GM12878 (cell line): ENCODE results near the gene BTBD10. TPM values are rescaled to one million over a fixed set of nuclear protein-coding genes. Genes with fewer than 3 reads are reported as not detected.
A peak's percentile ranks its signal among the peaks of the same experiment; 100 is the strongest.

Experiments
- ATAC-seq: fragments of 200-7000 bp; cut with Tn5 transposase; 3 replicates; pipeline ENCODE4 v1.9.1; 2020; ENCODE audit warnings: mild to moderate bottlenecking, moderate library complexity
- BruUV-seq: library from RNA; stranded (reverse); fragments of 400-500 nt; replicated peaks from 2 replicates; lab custom pipeline; 2021; lab: Mats Ljungman, UMichigan
- CTCF ChIA-PET: fragments of 300-600 bp; sonication (Branson Sonifier 250); formaldehyde crosslinking; extraction: SDS; loops from one replicate; lab custom pipeline; 2021; ENCODE audit warnings: inconsistent platforms; lab: Yijun Ruan, JAX
- POLR2A ChIA-PET: fragments of 350-600 bp; formaldehyde crosslinking; extraction: SDS; loops from one replicate; lab custom pipeline; 2021; ENCODE audit warnings: inconsistent platforms; lab: Charles Lee
- RAD21 ChIA-PET: fragments of 300-600 bp; sonication (Branson Sonifier 250); formaldehyde crosslinking; loops from one replicate; lab custom pipeline; 2023; ENCODE audit warnings: antibody characterized with exemption; ENCODE audit not compliant: unreplicated experiment; lab: Charles Lee
- SMC1A ChIA-PET: fragments of 300-600 bp; sonication (Branson Sonifier 250); formaldehyde crosslinking; loops from one replicate; lab custom pipeline; 2023; ENCODE audit not compliant: unreplicated experiment, uncharacterized antibody; lab: Charles Lee
- DNase-seq: peaks from one replicate; pipeline ENCODE4 v3.0.0-alpha.2; 2011; ENCODE audit warnings: low read depth, low spot score
- FAIRE-seq: peaks from 3 replicates; lab custom pipeline; 2011; peaks lifted over from hg19 to GRCh38; lab: Jason Lieb, UNC
- H2AFZ ChIP-seq: 2 replicates; pipeline ENCODE4 v1.6.0; 2011; ENCODE audit warnings: low read depth, low read length, control low read depth; ENCODE audit not compliant: control insufficient read depth
- H3K27ac ChIP-seq: 2 replicates; pipeline ENCODE4 v1.5.1; 2011; ENCODE audit warnings: control low read depth; ENCODE audit not compliant: control insufficient read depth, insufficient read depth
- H3K27me3 ChIP-seq, 2 experiments: replicated peaks in 1 of 2; 2 replicates each; pipeline versions ENCODE4 v1.6.0 to v1.6.1; 2011; ENCODE audit warnings: low read length in 1 of 2; ENCODE audit not compliant: control insufficient read depth in 2 of 2, insufficient read depth in 2 of 2
- H3K36me3 ChIP-seq, 2 experiments: 2 replicates each; pipeline ENCODE4 v1.5.1; 2011; ENCODE audit warnings: low read length in 1 of 2; ENCODE audit not compliant: control insufficient read depth in 2 of 2, insufficient read depth in 2 of 2
- H3K4me1 ChIP-seq: 2 replicates; pipeline ENCODE4 v1.6.1; 2011; ENCODE audit warnings: mild to moderate bottlenecking, low read length, moderate library complexity, mixed read lengths; ENCODE audit not compliant: control insufficient read depth, insufficient read depth
- H3K4me2 ChIP-seq: 2 replicates; pipeline ENCODE4 v1.6.0; 2011; ENCODE audit warnings: control low read depth; ENCODE audit not compliant: control insufficient read depth, insufficient read depth
- H3K4me3 ChIP-seq: fragments of 200-600 bp; sonication (generic); 2 replicates; pipeline ENCODE4 v1.5.1; 2016
- H3K79me2 ChIP-seq: 2 replicates; pipeline ENCODE4 v1.6.0; 2011; ENCODE audit warnings: low read length; ENCODE audit not compliant: control insufficient read depth, insufficient read depth
- H3K9ac ChIP-seq: 2 replicates; pipeline ENCODE4 v1.8.0; 2011; ENCODE audit warnings: low read length, control low read depth, mixed read lengths; ENCODE audit not compliant: control insufficient read depth, insufficient read depth
- H3K9me3 ChIP-seq: replicated peaks from 3 replicates; pipeline ENCODE4 v1.5.1; 2011; ENCODE audit warnings: mild to moderate bottlenecking, low read length; ENCODE audit not compliant: control insufficient read depth, insufficient read depth
- H4K20me1 ChIP-seq: 2 replicates; pipeline ENCODE4 v1.6.0; 2011; ENCODE audit not compliant: control insufficient read depth, insufficient read depth
- BHLHE40 ChIP-seq, 2 experiments: fragments of 450-650 bp in 1 of 2; IDR thresholded peaks; 2 replicates each; pipeline ENCODE4 v1.6.1; 2011 to 2017; ENCODE audit warnings: low read depth in 2 of 2, borderline replicate concordance in 1 of 2, improper control_type of control experiment in 1 of 2, low read length in 1 of 2, mild to moderate bottlenecking in 1 of 2
- CHD1 ChIP-seq: IDR thresholded peaks from 2 replicates; pipeline ENCODE4 v1.6.1; 2012; ENCODE audit warnings: low read depth, low read length, improper control_type of control experiment
- CTCF ChIP-seq, 3 experiments: IDR thresholded peaks in 2 of 3; conservative IDR thresholded peaks in 1 of 3; 2 replicates each; pipeline ENCODE4 v1.5.1; 2011; ENCODE audit warnings: low read depth in 3 of 3, low read length in 3 of 3, mild to moderate bottlenecking in 3 of 3, control low read depth in 2 of 3, moderate library complexity in 2 of 3, inconsistent platforms in 1 of 3, mixed read lengths in 1 of 3; ENCODE audit not compliant: control insufficient read depth in 2 of 3, insufficient read depth in 1 of 3; ENCODE audit errors: extremely low read depth in 1 of 3
- EED ChIP-seq: sonication (generic); IDR thresholded peaks from 2 replicates; pipeline ENCODE4 v1.6.1; 2016; ENCODE audit warnings: antibody characterized with exemption, low read depth
- EGR1 ChIP-seq, 2 experiments: IDR thresholded peaks; 1 replicate in 1 of 2; 2 replicates in 1 of 2; pipeline ENCODE4 v1.6.1; 2011 to 2012; ENCODE audit warnings: low read depth in 2 of 2, low read length in 2 of 2, borderline replicate concordance in 1 of 2, mild to moderate bottlenecking in 1 of 2, moderate library complexity in 1 of 2
- EZH2 ChIP-seq: IDR thresholded peaks from 2 replicates; pipeline ENCODE4 v1.6.1; 2012; ENCODE audit warnings: low read depth, mild to moderate bottlenecking, control low read depth, inconsistent platforms, low read length, borderline replicate concordance; ENCODE audit not compliant: control insufficient read depth
- HCFC1 ChIP-seq: fragments of 150-350 bp; IDR thresholded peaks from 2 replicates; pipeline ENCODE4 v1.6.1; 2014; ENCODE audit warnings: low read length
- IKZF2 ChIP-seq, 2 experiments: fragments of 450-650 bp; IDR thresholded peaks; 2 replicates each; pipeline ENCODE4 v1.6.1; 2017; ENCODE audit warnings: mild to moderate bottlenecking in 2 of 2, moderate library complexity in 2 of 2
- MYB ChIP-seq: fragments of 150-350 bp; IDR thresholded peaks from 2 replicates; pipeline ENCODE4 v1.6.1; 2014; ENCODE audit warnings: mild to moderate bottlenecking, low read depth, low read length, borderline replicate concordance
- NFIC ChIP-seq: IDR thresholded peaks from 2 replicates; pipeline ENCODE4 v1.6.1; 2012; ENCODE audit warnings: low read depth, mild to moderate bottlenecking, inconsistent platforms, low read length, moderate library complexity
- NR2C1 ChIP-seq: fragments of 450-650 bp; IDR thresholded peaks from 2 replicates; pipeline ENCODE4 v1.6.1; 2017; ENCODE audit warnings: antibody characterized with exemption, mild to moderate bottlenecking, moderate library complexity
- RUNX3 ChIP-seq: IDR thresholded peaks from 2 replicates; pipeline ENCODE4 v1.6.1; 2012; ENCODE audit warnings: low read length, inconsistent platforms
- SPI1 ChIP-seq: IDR thresholded peaks from 2 replicates; pipeline ENCODE4 v1.6.1; 2011; ENCODE audit warnings: low read depth, mild to moderate bottlenecking, low read length, moderate library complexity, borderline replicate concordance; ENCODE audit not compliant: insufficient read depth
- SREBF1 ChIP-seq: IDR thresholded peaks from 2 replicates; pipeline ENCODE4 v1.6.1; 2012; ENCODE audit warnings: mild to moderate bottlenecking, low read length
- ZBTB40 ChIP-seq: fragments of 450-650 bp; IDR thresholded peaks from 2 replicates; pipeline ENCODE4 v1.6.1; 2016; ENCODE audit warnings: mild to moderate bottlenecking, moderate library complexity, borderline replicate concordance
- ZNF24 ChIP-seq: fragments of 450-650 bp; IDR thresholded peaks from 2 replicates; pipeline ENCODE4 v1.6.1; 2017; ENCODE audit warnings: antibody characterized with exemption, mild to moderate bottlenecking
- ZNF622 ChIP-seq: fragments of 450-650 bp; IDR thresholded peaks from 2 replicates; pipeline ENCODE4 v1.6.1; 2017; ENCODE audit warnings: mild to moderate bottlenecking, inconsistent platforms
- WGBS: methylation state at CpG from one replicate; pipeline ENCODE4 v1.1.6; 2016; ENCODE audit warnings: low lambda C conversion rate; ENCODE audit not compliant: insufficient replicate concordance, insufficient coverage; ENCODE audit errors: missing lambda C conversion rate; 5-methylcytosine and 5-hydroxymethylcytosine counted together
- in situ Hi-C: fragments of 300-500 bp; cut with MboI; formaldehyde crosslinking; loops from 9 replicates; pipeline ENCODE4 v1.14.3; 2018; ENCODE audit warnings: mixed read lengths
- intact Hi-C: fragments of 100-400 bp; cut with micrococcal nuclease; formaldehyde crosslinking; loops from one replicate; pipeline ENCODE4 v1.14.2; 2022; ENCODE audit not compliant: unreplicated experiment
- polyA plus RNA-seq, 11 experiments: library from polyadenylated mRNA; depleted of rRNA in 4 of 11; unstranded in 6 of 11; stranded (reverse) in 5 of 11; fragments of >200 nt; fragmentation: Nextera tagmentation in 4 of 11; fragmentation: Illumina TruSeq in 1 of 11; extraction: Ambion mirVana in 4 of 11; extraction: Trizol in 1 of 11; gene quantifications; 1 replicate in 1 of 11; 2 replicates in 10 of 11; pipeline versions ENCODE4 v1.2.1 to v1.2.3, GENCODE V29; 2011 to 2016; ENCODE audit warnings: inconsistent platforms in 2 of 11, missing spikeins in 2 of 11, low read depth in 1 of 11
- total RNA-seq, 4 experiments: library from RNA; depleted of rRNA in 3 of 4; stranded (reverse); fragments of >200 nt in 3 of 4; fragmentation: Illumina TruSeq in 1 of 4; extraction: Trizol in 1 of 4; gene quantifications; 2 replicates each; pipeline versions ENCODE4 v1.2.1 to v1.2.3, GENCODE V29; 2013 to 2021

The BTBD10 gene
- total and polyA plus RNA-seq, 10 of the 15 experiments (the other 5 are each of a cell fraction or from before 2014, with no cell fraction given) = 20.8 to 38.8 (median 26.9) TPM

DNA sequence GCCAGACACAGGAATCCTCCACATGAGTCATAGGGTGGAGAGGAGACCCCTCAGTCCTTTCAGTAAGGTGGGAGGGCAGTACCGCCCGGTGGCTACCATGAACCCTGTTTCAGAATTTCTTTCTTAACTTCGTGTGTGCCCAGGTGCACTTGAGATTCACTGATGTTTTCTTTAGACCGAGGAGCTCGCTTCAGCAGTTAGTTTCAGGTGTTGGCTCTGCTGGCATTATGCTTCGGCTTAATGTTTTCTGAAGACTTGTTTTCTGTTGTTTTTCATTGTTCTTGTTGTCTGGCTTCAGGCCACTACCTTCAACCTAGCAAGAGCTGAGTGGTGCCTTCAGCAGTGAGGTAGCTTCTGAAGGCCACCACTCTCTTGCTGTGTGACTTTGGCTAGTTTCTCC lies 114.0 kb downstream of the BTBD10 start (continued):
- TF ChIP-seq ZBTB40 = no peak
- no peak for TF ChIP-seq BHLHE40 (IDR thresholded peaks at IDR 0.05; ENCODE audit: borderline replicate concordance in 1 of 2, low read depth in 2 of 2, low read length in 1 of 2)
- TF ChIP-seq CHD1 = no peak
- TF ChIP-seq EGR1 (IDR thresholded peaks at IDR 0.05; ENCODE audit: borderline replicate concordance in 1 of 2, low read depth in 2 of 2, low read length in 2 of 2) = no peak
- no peak for TF ChIP-seq EZH2

DNA sequence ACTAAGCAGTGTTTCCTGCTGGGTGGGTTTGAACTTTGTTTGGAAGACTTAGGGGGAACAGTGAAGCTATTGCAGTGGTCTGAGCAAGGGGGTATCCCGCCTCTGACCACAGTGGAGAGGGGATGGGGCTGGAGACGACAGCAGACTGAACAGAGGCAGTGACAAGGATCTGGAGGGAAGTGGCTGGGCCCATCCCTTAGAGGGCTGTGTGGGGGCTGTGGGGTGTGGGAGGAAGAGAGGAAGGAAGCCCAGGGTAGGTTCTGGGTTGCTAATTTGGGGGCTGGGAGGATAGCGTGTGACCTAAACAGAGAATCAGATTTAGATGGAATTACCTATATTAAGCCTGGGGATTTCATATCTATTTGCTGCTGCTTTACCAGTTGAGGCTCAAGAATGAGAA lies 114.7 kb downstream of the BTBD10 start:
- RAD21 ChIA-PET = interaction anchor here (3.6 kb wide), 1 partner anchor 98 kb away, joined by 22 read pairs; no protein-coding TSS in a partner anchor
- no peaks in the 10 kb centered on the region for H3K9me3 ChIP-seq
- H3K4me2 ChIP-seq = peak overlapping the region; percentile 73
- in situ Hi-C loops = loop anchor here (5.0 kb wide), 1 partner anchor 96 kb away; no protein-coding TSS in a partner anchor
- H3K27ac ChIP-seq = peak overlapping the region; percentile 62
- no peak overlapping the region for H2AFZ ChIP-seq
- peaks cover 17% of the 10 kb centered on the region for H3K4me1 ChIP-seq
- H3K9ac ChIP-seq = no peak overlapping the region
- CTCF ChIA-PET = interaction anchor here (0.9 to 6.1 kb wide), 7 partner anchors 13 to 138 kb away, joined by 3 to 122 read pairs (median 6); no protein-coding TSS in a partner anchor
- POLR2A ChIA-PET = no interaction called here
- H3K27me3 ChIP-seq = no peaks in the 10 kb centered on the region
- BruUV-seq = no TSS peak
- DNase-seq = no peak
- peak; percentile 47 for ATAC-seq
- 8% methylated on average over 3 of the region's 3 CpGs for WGBS
- peaks cover 6% of the 10 kb centered on the region in 2 experiments; a peak in 3 of 4 replicates for H3K36me3 ChIP-seq
- SMC1A ChIA-PET = no interaction called here
- intact Hi-C loops = no loop called here
- no peak for FAIRE-seq
- peaks cover 9% of the 10 kb centered on the region for H4K20me1 ChIP-seq
- peaks cover 2% of the 10 kb centered on the region for H3K79me2 ChIP-seq
- no peak overlapping the region for H3K4me3 ChIP-seq
- TF ChIP-seq EED (0 out of 2 replicates have a peak, but pooled peaks have one; percentile 30), NR2C1 (no peak), NFIC (peak; percentile 42; the same call in 1 of the 2 replicates), HCFC1 (no peak), IKZF2 (IDR thresholded peaks at IDR 0.05) (no peak), CTCF (IDR thresholded peaks at IDR 0.05 in 2 of 3, conservative IDR thresholded peaks at IDR 0.05 in 1 of 3; ENCODE audit: control insufficient read depth in 2 of 3, extremely low read depth in 1 of 3, insufficient read depth in 1 of 3, low read depth in 3 of 3, low read length in 3 of 3) (no peak), EGR1 (IDR thresholded peaks at IDR 0.05; ENCODE audit: borderline replicate concordance in 1 of 2, low read depth in 2 of 2, low read length in 2 of 2) (0 out of 3 replicates have a peak, but pooled peaks of 1 of the 2 experiments have one; percentile 17), RUNX3 (peak; percentile 48; the same call in 1 of the 2 replicates), ZNF24 (no peak), MYB (no peak), SREBF1 (no peak), SPI1 (peak; percentile 50; the same call in 1 of the 2 replicates), ZNF622 (no peak)
